Measurements from ENCODE around the gene GABRG3. TPM values are rescaled to one million over a fixed set of nuclear protein-coding genes. Genes with fewer than 3 reads are reported as not detected.

GABRG3 gene
- total and polyA plus RNA-seq, 9 of the 15 experiments (the other 6 are each of a cell fraction or from before 2014, with no cell fraction given): 4.0 to 15.1 (median 11.2) TPM

- TF ChIP-seq MGA (IDR thresholded peaks at IDR 0.05) (peak; percentile 43), MTA2 (IDR thresholded peaks at IDR 0.05; ENCODE audit: low read depth) (peak; percentile 67), SOX6 (IDR thresholded peaks at IDR 0.05) (peak; percentile 63), PPARD (CRISPR knock-in tag; IDR thresholded peaks at IDR 0.05) (no peak), ZNF785 (CRISPR knock-in tag; IDR thresholded peaks at IDR 0.05) (no peak), ZNF584 (CRISPR knock-in tag; IDR thresholded peaks at IDR 0.05; ENCODE audit: low read depth) (no peak), STAT5A (IDR thresholded peaks at IDR 0.05; ENCODE audit: borderline replicate concordance, low read length) (peak; percentile 52), SMAD2 (IDR thresholded peaks at IDR 0.05; ENCODE audit: low read depth, low read length) (no peak), SNRNP70 (optimal IDR thresholded peaks at IDR 0.05; ENCODE audit: low read depth, low read length) (no peak), ZNF175 (CRISPR knock-in tag; IDR thresholded peaks at IDR 0.05; ENCODE audit: low read depth) (peak; percentile 92), CBFA2T2 (conservative IDR thresholded peaks at IDR 0.05) (peak; percentile 81), EP300 (IDR thresholded peaks at IDR 0.05; ENCODE audit: low read length) (peak; percentile 79), TAL1 (IDR thresholded peaks at IDR 0.05) (peak; percentile 80), L3MBTL2 (IDR thresholded peaks at IDR 0.05) (peak; percentile 69; the same call in 1 of the 2 replicates), TEAD4 (IDR thresholded peaks at IDR 0.05; ENCODE audit: low read length) (peak; percentile 71), TEAD4 (CRISPR knock-in tag; IDR thresholded peaks at IDR 0.05; ENCODE audit: borderline replicate concordance) (no peak), RCOR1 (IDR thresholded peaks at IDR 0.05; ENCODE audit: borderline replicate concordance in 1 of 2, low read depth in 2 of 2, low read length in 2 of 2) (peak in 1 of 2 experiments; percentile 34; a peak in 1 of 4 replicates), MAFK (IDR thresholded peaks at IDR 0.05; ENCODE audit: low read length) (no peak)
- TF ChIP-seq, protein P1, sequence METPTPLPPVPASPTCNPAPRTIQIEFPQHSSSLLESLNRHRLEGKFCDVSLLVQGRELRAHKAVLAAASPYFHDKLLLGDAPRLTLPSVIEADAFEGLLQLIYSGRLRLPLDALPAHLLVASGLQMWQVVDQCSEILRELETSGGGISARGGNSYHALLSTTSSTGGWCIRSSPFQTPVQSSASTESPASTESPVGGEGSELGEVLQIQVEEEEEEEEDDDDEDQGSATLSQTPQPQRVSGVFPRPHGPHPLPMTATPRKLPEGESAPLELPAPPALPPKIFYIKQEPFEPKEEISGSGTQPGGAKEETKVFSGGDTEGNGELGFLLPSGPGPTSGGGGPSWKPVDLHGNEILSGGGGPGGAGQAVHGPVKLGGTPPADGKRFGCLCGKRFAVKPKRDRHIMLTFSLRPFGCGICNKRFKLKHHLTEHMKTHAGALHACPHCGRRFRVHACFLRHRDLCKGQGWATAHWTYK (CRISPR knock-in tag; IDR thresholded peaks at IDR 0.05): no peak
Observed at GRCh38 chr15:27532358-27532757, 561.4 kb downstream of the GABRG3 start (continued).

Data from K562 (cell line).